Measurements from ENCODE around the gene BCL2L14.
"Not testable (repeated sequence)": the region's sequence is repeated elsewhere in the genome, so short reads cannot be mapped to it uniquely, and the experiment has no call there.

Gene BCL2L14

GRCh38 chr12:12110923-12111555 is 40.3 kb downstream of the BCL2L14 start:
- FAIRE-seq, result not testable (repeated sequence)

- no peak for FAIRE-seq
Observed at GRCh38 chr12:12115514-12115913, 44.8 kb downstream of the BCL2L14 start.

GRCh38 chr12:12116677-12117076 is 45.9 kb downstream of the BCL2L14 start:
- FAIRE-seq, result no peak

GRCh38 chr12:12121061-12121460 is 50.3 kb downstream of the BCL2L14 start:
- FAIRE-seq, result no peak

GRCh38 chr12:12123036-12123604 is 52.4 kb downstream of the BCL2L14 start:
- no peak for FAIRE-seq

GRCh38 chr12:12126551-12126950 is 55.8 kb downstream of the BCL2L14 start:
- no peak for FAIRE-seq

- no peak for FAIRE-seq
Observed at GRCh38 chr12:12127304-12127703, 56.6 kb downstream of the BCL2L14 start.

- FAIRE-seq, result no peak
Observed at GRCh38 chr12:12128670-12129069, 57.9 kb downstream of the BCL2L14 start.

- no peak for FAIRE-seq
Observed at GRCh38 chr12:12133259-12133658, 62.5 kb downstream of the BCL2L14 start.

GRCh38 chr12:12133785-12134184 is 63.0 kb downstream of the BCL2L14 start:
- FAIRE-seq, result no peak

GRCh38 chr12:12138203-12139154 is 67.7 kb downstream of the BCL2L14 start:
- no peak for FAIRE-seq

GRCh38 chr12:12141000-12141399 is 70.3 kb downstream of the BCL2L14 start:
- FAIRE-seq, result no peak

GRCh38 chr12:12144531-12144930 is 73.8 kb downstream of the BCL2L14 start:
- not testable (repeated sequence) for FAIRE-seq

GRCh38 chr12:12147111-12147510 is 76.4 kb downstream of the BCL2L14 start:
- no peak for FAIRE-seq
